Stomach smooth muscle (tissue), 2 donors: ENCODE results near the gene WAPL.
A peak's percentile ranks its signal among the peaks of the same experiment; 100 is the strongest.

ENCODE experiments used
- H3K27ac ChIP-seq: one replicate; pipeline ENCODE4 v1.7.0; 2013; ENCODE audit warnings: mild to moderate bottlenecking, low read length, inconsistent platforms
- H3K27me3 ChIP-seq, 2 donors: one replicate each; pipeline ENCODE4 v1.7.0; 2013; ENCODE audit warnings: low read length in 2 of 2; ENCODE audit not compliant: insufficient read depth in 2 of 2, control insufficient read depth in 1 of 2
- H3K36me3 ChIP-seq, 2 donors: one replicate each; pipeline ENCODE4 v1.7.0; 2013; ENCODE audit warnings: low read length in 2 of 2; ENCODE audit not compliant: control insufficient read depth in 2 of 2, insufficient read depth in 2 of 2
- H3K4me1 ChIP-seq: one replicate; pipeline ENCODE4 v1.7.0; 2013; ENCODE audit warnings: low read length; ENCODE audit not compliant: control insufficient read depth, insufficient read depth
- H3K4me3 ChIP-seq, 2 donors: one replicate each; pipeline ENCODE4 v1.7.0; 2013; ENCODE audit warnings: low read length in 2 of 2
- H3K9ac ChIP-seq, 2 donors: one replicate each; pipeline ENCODE4 v1.7.0; 2013; ENCODE audit warnings: low read length in 2 of 2, mild to moderate bottlenecking in 1 of 2
- H3K9me3 ChIP-seq, 2 donors: one replicate each; pipeline ENCODE4 v1.7.0; 2013; ENCODE audit warnings: low read length in 2 of 2; ENCODE audit not compliant: control insufficient read depth in 2 of 2
- donor health status: healthy.
- donor health status: Pancreatic carcinoma.

WAPL gene

DNA sequence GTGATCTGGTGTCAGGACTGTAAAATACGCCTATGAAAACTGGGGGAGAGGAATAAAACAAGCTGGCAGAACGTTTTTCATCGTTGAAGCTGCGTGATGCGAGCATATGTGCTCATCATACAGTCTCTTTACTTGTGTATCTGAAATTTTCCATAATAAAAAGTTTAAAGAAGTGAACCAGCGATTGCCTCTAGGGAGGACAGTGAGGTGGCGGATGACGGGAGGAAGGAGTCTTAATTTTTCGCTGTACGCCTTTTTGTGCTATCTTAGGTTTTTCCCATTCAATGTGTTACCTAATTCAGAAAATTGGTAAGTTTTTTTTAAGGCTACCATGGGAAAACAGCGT, 891 bp upstream of the WAPL start:
- no peaks in the 10 kb centered on the region for H3K36me3 ChIP-seq

DNA sequence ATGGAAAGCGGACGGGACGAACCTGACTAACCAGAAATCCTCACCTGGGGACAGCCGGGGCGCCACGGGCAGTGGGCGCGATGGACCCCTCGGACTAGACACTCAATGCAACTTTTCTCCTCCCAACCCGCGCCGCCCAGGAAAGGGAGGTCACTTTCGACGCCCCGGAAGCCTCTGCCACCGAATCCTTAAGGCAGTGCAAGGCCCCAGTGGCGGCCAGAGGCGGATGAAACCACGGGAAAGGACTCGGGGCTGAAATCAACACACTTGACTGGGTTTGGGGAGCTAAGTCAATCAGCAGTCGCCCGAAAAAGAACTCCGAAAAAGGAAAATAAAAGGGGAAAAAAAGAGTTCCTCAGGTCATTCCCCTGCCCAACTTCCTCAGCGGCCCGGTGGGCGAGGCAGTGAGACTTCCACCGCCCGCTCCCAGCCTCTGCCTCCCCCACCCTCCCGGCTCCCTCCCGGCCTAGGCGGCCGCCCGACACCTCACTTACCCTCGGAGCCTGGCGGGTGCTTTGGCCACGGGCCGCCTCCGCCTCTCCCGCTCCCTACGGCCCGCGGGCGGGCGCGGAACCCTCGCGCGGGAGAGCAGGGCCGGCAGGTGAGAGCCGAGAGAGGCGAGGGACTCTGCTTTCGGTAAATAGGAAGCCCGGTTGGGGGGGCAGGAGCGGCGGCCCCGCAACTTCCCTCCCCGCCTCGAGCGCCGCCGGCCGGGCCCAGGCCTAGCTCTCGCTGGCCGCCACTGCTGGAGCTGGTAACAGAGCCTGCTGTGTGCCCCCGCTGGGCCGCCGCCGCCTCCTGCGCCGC, 518 bp downstream of the WAPL start:
- no peaks in the 10 kb centered on the region for H3K9me3 ChIP-seq
- H3K4me1 ChIP-seq: peaks cover 37% of the 10 kb centered on the region
- H3K36me3 ChIP-seq: peaks cover 0 to 2% of the 10 kb centered on the region in 2 donors

More for the DNA sequence above, 891 bp upstream of the WAPL start:
- H3K4me3 ChIP-seq: peak overlapping the region; percentile 71 to 90
- no peaks in the 10 kb centered on the region for H3K9me3 ChIP-seq
- peaks cover 37% of the 10 kb centered on the region for H3K4me1 ChIP-seq
- no peak overlapping the region for H3K27ac ChIP-seq
- no peaks in the 10 kb centered on the region for H3K27me3 ChIP-seq
- H3K9ac ChIP-seq: peak overlapping the region; percentile 80 to 86

DNA sequence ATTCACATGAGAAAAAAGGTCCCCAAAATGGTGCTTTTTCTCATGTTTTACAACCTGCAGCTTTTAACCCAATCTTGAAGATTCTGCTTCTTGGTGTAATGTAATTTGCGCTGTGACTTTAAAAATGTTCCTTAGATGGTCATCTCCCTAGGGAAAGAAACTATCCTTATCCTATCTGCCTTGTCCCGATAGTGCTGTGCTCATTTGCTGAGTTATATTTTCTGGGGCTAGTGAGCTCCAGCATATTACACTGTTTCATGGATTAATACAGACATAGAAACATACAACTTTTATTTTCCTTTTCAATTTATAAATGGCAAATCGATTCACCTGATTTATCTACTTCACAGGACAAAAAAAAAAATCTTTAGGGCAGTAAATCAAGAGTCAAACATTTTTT, 2.8 kb downstream of the WAPL start:
- Histone ChIP-seq H3K9ac (no peak overlapping the region), H3K27me3 (no peaks in the 10 kb centered on the region), H3K4me1 (peaks cover 37% of the 10 kb centered on the region), H3K27ac (no peak overlapping the region), H3K9me3 (no peaks in the 10 kb centered on the region), H3K4me3 (no peak overlapping the region), H3K36me3 (peaks cover 4 to 9% of the 10 kb centered on the region in 2 donors)

More for the DNA sequence above, 518 bp downstream of the WAPL start:
- no peaks in the 10 kb centered on the region for H3K27me3 ChIP-seq
- peak overlapping the region; percentile 86 to 90 for H3K4me3 ChIP-seq
- peak overlapping the region; percentile 86 to 89 for H3K9ac ChIP-seq
- peak overlapping the region; percentile 91 for H3K27ac ChIP-seq

DNA sequence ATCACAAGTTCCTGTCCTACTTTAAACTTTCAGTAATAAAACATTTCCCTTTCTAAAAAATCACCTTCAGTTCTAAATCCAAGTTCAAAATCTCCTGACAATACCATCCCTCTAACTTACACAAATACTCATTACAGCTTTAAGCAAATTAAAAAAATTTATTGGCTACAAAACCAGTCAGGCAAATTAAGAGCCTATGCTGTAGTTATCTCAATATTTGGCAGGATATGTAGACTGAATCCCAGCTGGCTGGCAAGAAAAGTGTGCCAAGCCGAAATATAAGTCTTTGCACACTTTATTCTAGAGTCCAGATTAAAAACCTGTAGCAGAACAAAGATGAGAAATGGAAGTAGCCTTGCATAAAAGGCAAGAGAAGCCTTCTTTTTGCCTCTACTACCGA, 9.5 kb downstream of the WAPL start:
- H3K36me3 ChIP-seq: peaks cover 4 to 14% of the 10 kb centered on the region in 2 donors
- no peak overlapping the region for H3K9ac ChIP-seq
- peak overlapping the region in 1 of 2 donors; percentile 29 for H3K4me3 ChIP-seq
- H3K27me3 ChIP-seq: no peaks in the 10 kb centered on the region
- H3K27ac ChIP-seq: no peak overlapping the region
- H3K9me3 ChIP-seq: no peaks in the 10 kb centered on the region
- peaks cover 6% of the 10 kb centered on the region for H3K4me1 ChIP-seq

DNA sequence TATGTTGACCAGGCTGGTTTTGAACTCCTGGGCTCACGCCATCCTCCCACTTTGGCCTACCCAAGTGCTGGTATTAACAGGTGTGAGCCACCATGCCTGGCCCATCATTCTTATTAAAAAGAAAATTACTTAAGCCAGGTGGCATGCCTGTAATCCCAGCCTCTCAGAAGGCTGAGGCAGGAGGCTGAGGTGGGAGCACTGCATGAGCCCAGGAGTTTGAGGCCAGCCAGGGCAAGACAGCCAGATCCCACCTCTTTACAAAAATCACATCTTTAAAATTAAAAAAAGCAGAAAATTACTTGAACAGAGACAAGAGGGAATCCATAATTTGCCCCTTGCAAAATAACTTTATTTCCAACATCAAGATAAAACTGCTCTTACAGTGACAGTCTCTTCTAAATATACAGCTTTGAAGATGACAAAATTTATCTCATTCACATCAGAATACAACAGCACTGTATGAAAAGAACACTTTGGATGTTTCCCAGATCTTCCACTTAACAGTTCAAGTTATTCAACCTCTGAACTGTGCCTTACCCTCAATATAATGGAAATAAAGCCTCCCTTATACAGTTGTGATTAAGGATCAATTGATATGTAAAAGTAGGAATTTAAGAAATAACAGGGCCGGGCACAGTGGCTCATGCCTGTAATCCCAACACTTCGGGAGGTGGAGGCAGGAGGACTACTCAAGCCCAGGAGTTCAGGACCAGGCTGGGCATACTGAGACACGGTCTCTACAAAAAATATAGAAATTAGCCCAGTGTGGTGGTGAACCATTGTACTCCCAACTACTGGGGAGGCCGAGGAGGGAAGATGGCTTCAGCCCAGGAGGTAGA, 10.3 kb downstream of the WAPL start:
- Histone ChIP-seq H3K27ac (no peak overlapping the region), H3K4me3 (no peak overlapping the region), H3K4me1 (peaks cover 11% of the 10 kb centered on the region), H3K27me3 (no peaks in the 10 kb centered on the region), H3K36me3 (peaks cover 2 to 14% of the 10 kb centered on the region in 2 donors), H3K9me3 (no peaks in the 10 kb centered on the region), H3K9ac (no peak overlapping the region)

DNA sequence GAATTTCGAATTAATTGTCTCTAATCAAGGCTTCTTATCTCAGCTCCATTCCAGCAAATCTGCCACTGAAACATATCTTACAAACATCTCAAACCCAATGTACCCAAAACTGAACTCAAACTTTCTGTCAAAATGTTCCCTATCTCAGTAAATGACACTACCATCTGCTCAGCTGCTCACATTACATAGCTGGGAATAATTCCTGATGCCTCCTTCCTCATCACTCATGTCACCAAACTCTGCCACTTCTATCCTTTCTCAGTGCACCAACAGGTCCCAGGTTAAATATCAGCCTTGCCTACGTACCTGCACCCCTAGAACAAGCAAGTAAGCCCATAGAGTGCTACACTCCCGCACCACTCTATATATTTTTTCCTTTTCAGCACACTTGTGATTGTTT, 12.4 kb downstream of the WAPL start:
- Histone ChIP-seq H3K9ac (no peak overlapping the region), H3K4me3 (no peak overlapping the region), H3K27me3 (no peaks in the 10 kb centered on the region), H3K36me3 (peaks cover 0 to 6% of the 10 kb centered on the region in 2 donors), H3K4me1 (peaks cover 9% of the 10 kb centered on the region), H3K9me3 (no peaks in the 10 kb centered on the region), H3K27ac (no peak overlapping the region)

DNA sequence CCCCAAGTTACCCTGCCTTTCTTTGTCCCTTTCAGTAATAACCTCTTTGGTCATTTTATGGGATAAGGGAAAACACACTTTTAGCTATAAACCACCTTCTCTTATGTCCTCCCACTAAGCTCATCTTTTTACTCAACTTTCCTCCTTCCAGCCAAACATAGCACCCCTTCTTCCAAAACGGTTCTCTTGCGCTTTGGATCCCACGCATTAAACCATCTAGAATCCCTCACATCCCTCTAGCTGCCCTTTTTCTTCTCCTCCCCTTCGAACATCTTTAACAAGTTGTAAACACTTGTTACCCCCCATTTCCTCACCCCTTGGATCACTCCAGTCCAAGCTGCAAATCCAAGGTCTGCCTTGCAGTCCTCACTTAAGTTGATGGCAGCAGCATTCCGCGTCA, 13.4 kb downstream of the WAPL start:
- H3K27ac ChIP-seq: no peak overlapping the region
- peaks cover under 1 to 5% of the 10 kb centered on the region in 2 donors for H3K36me3 ChIP-seq
- peaks cover 9% of the 10 kb centered on the region for H3K4me1 ChIP-seq
- H3K9ac ChIP-seq: no peak overlapping the region
- no peaks in the 10 kb centered on the region for H3K9me3 ChIP-seq
- H3K4me3 ChIP-seq: no peak overlapping the region
- H3K27me3 ChIP-seq: no peaks in the 10 kb centered on the region

DNA sequence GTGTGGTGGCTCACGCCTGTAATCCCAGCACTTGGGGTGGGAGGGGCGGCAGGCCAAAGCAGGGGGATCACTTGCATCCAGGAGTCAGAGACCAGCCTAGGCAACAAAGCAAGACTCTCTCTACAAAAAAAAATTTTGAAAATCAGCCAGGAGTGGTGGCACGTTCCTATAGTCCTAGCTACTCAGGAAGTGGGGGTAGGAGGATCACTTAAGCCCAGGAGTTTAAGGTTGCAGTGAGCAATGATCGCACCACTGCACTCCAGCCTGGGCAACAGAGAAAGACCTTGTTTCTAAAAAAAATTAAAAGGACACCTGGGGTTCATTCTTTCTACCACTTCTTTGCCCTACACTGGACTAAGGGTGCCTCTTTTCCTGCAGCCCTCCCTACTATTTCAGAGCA, 15.1 kb downstream of the WAPL start:
- Histone ChIP-seq H3K9ac (no peak overlapping the region), H3K27ac (no peak overlapping the region), H3K4me3 (no peak overlapping the region), H3K27me3 (no peaks in the 10 kb centered on the region), H3K9me3 (no peaks in the 10 kb centered on the region), H3K36me3 (peaks cover 3 to 8% of the 10 kb centered on the region in 2 donors), H3K4me1 (peaks cover 8% of the 10 kb centered on the region)

DNA sequence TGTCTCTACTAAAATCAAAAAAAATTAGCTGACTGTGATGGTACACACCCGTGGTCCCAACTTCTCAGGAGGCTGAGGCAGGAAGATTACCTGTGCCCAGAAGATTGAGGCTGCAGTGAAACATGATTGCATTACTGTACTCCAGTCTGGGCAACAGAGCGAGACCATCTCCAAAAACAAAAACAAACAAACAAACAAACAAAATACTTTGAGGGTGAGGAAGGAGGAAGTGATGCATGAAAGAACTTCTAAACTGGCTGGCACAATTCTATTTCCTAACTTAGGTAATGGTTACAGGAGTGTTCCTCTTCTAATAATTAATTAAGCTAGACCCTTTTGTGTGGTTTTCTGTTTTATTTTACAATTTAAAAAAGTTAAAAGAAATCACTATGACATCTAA, 15.5 kb downstream of the WAPL start:
- no peak overlapping the region for H3K27ac ChIP-seq
- no peak overlapping the region for H3K9ac ChIP-seq
- H3K27me3 ChIP-seq: no peaks in the 10 kb centered on the region
- H3K36me3 ChIP-seq: peaks cover 3 to 9% of the 10 kb centered on the region in 2 donors
- no peak overlapping the region for H3K4me3 ChIP-seq
- no peaks in the 10 kb centered on the region for H3K9me3 ChIP-seq
- peaks cover 10% of the 10 kb centered on the region for H3K4me1 ChIP-seq

DNA sequence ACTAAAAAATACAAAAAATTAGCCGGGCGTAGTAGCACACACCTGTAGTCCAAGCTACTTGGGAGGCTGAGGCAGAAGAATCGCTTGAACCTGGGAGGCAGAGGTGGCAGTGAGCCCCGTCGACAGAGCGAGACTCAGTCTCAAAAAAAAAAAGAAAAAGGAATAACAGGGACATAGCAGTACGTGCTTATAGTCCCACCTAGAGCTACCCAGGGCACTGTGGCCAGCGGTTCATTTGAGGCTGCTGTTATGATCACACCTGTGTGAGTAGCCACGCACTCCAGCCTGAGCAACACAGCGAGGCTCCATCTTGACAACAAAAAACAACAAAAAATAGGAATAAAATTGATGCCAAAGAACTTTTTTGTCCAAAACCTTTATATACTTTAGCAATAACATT, 17.1 kb downstream of the WAPL start:
- no peak overlapping the region for H3K4me3 ChIP-seq
- peaks cover 3 to 19% of the 10 kb centered on the region in 2 donors for H3K36me3 ChIP-seq
- no peak overlapping the region for H3K27ac ChIP-seq
- no peaks in the 10 kb centered on the region for H3K9me3 ChIP-seq
- H3K4me1 ChIP-seq: peaks cover 10% of the 10 kb centered on the region
- no peak overlapping the region for H3K9ac ChIP-seq
- H3K27me3 ChIP-seq: no peaks in the 10 kb centered on the region
